Right lung (tissue), 5 donors: ENCODE results near the gene TK1. TPM values are rescaled to one million over a fixed set of nuclear protein-coding genes. Genes with fewer than 3 reads are reported as not detected.

Experiments used
- DNase-seq, 2 donors: peaks; one replicate each; pipeline ENCODE4 v3.0.0-alpha.2; 2013
- polyA plus RNA-seq, 5 donors: library from polyadenylated mRNA; unstranded; fragments of 120-200 nt; gene quantifications; one replicate each; pipeline versions ENCODE4 v1.2.1 to v1.2.3, GENCODE V29; 2013; ENCODE audit warnings: inconsistent platforms in 1 of 5, low replicate concordance in 1 of 5; ENCODE audit not compliant: insufficient read length in 5 of 5, insufficient read depth in 1 of 5

Gene TK1
- polyA plus RNA-seq, 5 donors, result 24.5 to 39.7 (median 28.4) TPM

DNA sequence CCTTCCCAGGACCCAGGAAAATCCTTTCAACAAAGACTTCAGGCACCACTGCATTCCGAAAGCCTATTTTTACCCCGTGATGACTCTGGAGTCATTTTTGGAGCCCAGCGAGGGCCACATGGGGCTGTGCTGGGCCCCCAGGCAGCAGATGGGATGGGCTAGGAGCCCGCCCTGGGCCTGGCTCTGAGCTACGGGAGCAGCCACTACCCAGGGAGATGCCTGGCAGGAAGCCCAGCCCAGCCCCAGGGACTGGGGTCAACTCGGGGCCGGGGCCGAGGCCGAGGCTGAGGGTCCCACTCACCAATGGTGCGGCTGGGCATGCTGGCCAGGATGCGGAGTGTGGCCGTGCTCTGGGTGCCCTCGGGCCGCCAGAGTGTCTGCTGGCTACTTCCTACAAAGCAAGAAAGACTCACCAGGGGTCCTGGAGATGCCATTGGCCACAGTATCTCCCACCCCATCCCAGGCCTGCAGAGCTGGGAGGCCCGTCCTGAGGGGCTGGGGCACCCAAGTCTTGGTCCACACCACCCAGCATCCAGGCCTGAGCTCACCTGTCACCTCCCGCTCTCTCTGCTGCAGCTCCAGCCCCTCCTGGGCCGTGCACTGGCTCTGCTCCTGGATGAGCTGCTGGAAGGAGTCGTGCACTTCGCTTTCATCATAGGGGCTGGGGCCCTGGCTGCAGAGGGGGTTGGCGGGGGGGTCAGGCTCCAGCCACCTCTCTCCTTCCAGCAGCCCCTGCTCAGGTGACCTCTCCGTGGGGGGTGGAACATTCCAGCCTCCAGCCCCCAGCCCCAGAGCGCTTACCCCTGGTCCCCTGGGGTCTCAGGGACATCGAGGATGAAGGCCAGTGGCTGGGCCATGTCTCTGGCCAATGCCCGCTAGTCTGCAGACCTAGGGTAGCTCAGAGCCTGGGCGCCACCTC is 60.6 kb downstream of the TK1 start:
- no peak for DNase-seq

DNA sequence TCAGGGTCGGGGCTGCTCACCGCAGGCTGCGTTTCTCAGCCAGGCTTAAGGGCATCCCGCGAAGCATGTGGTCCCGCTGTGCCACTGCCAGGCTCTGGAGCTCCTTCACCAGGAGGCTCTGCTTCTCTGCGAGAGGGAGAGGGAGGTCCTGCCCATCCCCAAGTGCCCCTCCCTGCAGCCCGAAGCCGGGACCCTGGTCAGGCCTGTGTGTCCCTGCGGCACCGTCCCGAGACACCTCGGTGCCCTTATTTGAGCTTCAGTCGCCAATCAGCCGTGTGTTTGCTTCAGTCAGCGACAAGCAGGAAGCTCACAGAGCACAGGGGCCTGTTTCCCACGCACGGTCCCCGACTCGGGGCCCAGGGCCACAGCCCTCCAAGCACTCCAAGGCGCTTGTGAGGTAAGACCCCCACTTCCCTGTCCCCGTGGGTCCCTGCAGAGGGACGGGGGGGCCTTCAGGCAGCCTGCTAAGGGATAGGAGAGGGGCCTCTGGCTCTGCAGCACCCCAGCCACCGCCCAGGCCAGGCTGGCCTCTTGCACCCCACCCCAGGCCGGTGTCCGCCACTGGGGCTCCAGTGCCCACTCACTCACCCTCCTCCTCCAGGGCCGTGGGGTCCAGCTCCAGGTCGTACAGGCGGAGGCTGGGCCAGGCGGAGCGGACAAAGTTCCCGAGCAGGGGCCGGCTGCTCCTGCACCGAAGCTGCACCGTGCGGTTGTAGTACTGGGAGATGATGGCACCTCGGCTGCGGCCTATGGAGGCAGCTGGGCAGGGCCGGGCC is 61.5 kb downstream of the TK1 start:
- no peak for DNase-seq

DNA sequence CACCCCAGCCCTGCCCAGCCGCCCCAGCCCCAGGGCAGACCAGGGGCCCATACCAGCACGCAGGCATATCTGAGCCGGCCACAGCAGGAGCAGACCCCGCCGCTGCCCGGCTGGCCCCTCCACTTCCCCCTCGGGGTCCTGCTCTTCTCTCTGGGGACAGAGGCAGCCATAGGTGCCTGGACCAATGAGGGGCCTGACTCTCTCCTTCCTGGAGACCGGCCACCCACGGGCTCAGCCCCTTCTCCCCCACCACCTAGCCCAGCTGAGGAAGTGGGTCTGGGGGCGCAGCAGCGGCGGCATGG is 62.1 kb downstream of the TK1 start:
- no peak for DNase-seq

Other genes starting within 250 kb of the TK1 start
- 10 to 100 TPM; 12.3 to 20.3 (median 14.1) TPM for gene TNRC6C, start 228.3 kb downstream of the TK1 start, polyA plus RNA-seq
- gene TMC6, start 58.3 kb downstream of the TK1 start, polyA plus RNA-seq, result 10 to 100 TPM; 23.7 to 47.7 (median 38.6) TPM
- gene TMC8, start 56.3 kb downstream of the TK1 start, polyA plus RNA-seq, result 1 to 10 TPM; 3.8 to 6.9 (median 5.6) TPM
- 1 to 10 TPM in 1 of 5 donors, under 1 TPM in 4; 0.28 to 1.7 (median 0.55) TPM for gene C17orf99, start 40.7 kb downstream of the TK1 start, polyA plus RNA-seq
- gene SYNGR2, start 18.5 kb downstream of the TK1 start, polyA plus RNA-seq, result 10 to 100 TPM; 39.1 to 67.7 (median 43.5) TPM
- gene AFMID, start 310 bp upstream of the TK1 start, polyA plus RNA-seq, result 10 to 100 TPM; 45.4 to 55.4 (median 53.7) TPM
- gene BIRC5, start 27.2 kb upstream of the TK1 start, polyA plus RNA-seq, result 10 to 100 TPM; 21.7 to 39.2 (median 28.0) TPM
- gene TMEM235, start 44.6 kb upstream of the TK1 start, polyA plus RNA-seq, result under 1 TPM; 0.08 to 0.21 (median 0.16) TPM
- gene SOCS3, start 173.0 kb upstream of the TK1 start, polyA plus RNA-seq, result 10 to 100 TPM in 4 of 5 donors, 1 to 10 TPM in 1; 7.5 to 49.2 (median 26.1) TPM
- 10 to 100 TPM; 39.4 to 58.8 (median 54.8) TPM for gene PGS1, start 191.6 kb upstream of the TK1 start, polyA plus RNA-seq